GM19372 (cell line): ENCODE results near the gene SH3RF2.
A peak's percentile ranks its signal among the peaks of the same experiment; 100 is the strongest.
"Not testable (repeated sequence)": the region's sequence is repeated elsewhere in the genome, so short reads cannot be mapped to it uniquely, and the experiment has no call there.

Source experiments
- ATAC-seq: cut with Tn5 transposase; IDR thresholded peaks from one replicate; pipeline ENCODE4 v1.9.1; 2021; ENCODE audit warnings: mild to moderate bottlenecking, low read depth, moderate library complexity; ENCODE audit not compliant: unreplicated experiment

SH3RF2 gene

GRCh38 chr5:145946112-145946861, 9.9 kb downstream of the SH3RF2 start:
- peak; percentile 68 for ATAC-seq

- no peak for ATAC-seq
Measured at GRCh38 chr5:145947581-145947980, 11.2 kb downstream of the SH3RF2 start.

DNA sequence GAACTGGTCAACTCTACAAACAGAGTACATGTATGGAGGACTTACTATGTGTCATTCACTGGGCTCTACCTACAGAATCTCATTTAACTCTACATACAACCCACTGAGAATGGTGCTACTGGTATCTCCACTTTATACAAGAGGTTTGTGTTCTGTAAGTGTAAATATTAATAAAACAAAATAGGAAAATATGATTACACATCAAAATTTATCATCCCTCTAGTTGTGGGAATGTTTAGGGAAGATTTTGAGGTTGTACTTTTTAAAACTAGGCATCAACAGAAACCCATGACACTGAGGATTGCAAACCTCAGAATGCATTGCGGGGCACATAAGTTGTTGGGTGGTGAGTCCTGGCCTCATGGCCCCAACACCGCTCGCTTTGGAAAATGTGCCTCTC, 11.7 kb downstream of the SH3RF2 start:
- ATAC-seq = no peak

- no peak for ATAC-seq
Measured at GRCh38 chr5:145948921-145949320, 12.5 kb downstream of the SH3RF2 start.

- no peak for ATAC-seq
Measured at GRCh38 chr5:145949474-145949873, 13.1 kb downstream of the SH3RF2 start.

GRCh38 chr5:145951071-145951470, 14.7 kb downstream of the SH3RF2 start:
- no peak for ATAC-seq

- ATAC-seq = no peak
Measured at GRCh38 chr5:145953202-145953601, 16.8 kb downstream of the SH3RF2 start.

- ATAC-seq = not testable (repeated sequence)
Measured at GRCh38 chr5:145954140-145954539, 17.8 kb downstream of the SH3RF2 start.

GRCh38 chr5:145957388-145957787, 21.0 kb downstream of the SH3RF2 start:
- ATAC-seq = no peak

DNA sequence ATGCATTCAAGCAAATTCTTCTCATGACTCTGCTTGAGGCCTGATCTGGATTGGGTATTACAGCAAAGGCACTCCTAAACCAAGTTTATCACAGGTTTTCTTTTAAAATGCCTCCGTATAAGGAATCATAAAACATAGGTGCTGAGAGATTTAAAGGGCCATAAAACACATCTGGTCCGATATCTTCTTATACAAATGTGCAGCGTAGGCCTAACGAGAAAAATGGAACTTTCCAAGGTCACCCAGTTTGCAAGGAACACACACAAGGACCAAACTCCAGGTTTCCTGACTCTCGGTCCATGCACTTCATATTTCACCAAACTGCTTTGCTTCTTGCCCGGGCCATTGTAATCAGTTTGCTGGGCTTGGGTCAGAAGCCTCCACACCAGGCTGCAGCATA, 22.1 kb downstream of the SH3RF2 start:
- ATAC-seq = no peak

GRCh38 chr5:145960166-145960565, 23.8 kb downstream of the SH3RF2 start:
- no peak for ATAC-seq

DNA sequence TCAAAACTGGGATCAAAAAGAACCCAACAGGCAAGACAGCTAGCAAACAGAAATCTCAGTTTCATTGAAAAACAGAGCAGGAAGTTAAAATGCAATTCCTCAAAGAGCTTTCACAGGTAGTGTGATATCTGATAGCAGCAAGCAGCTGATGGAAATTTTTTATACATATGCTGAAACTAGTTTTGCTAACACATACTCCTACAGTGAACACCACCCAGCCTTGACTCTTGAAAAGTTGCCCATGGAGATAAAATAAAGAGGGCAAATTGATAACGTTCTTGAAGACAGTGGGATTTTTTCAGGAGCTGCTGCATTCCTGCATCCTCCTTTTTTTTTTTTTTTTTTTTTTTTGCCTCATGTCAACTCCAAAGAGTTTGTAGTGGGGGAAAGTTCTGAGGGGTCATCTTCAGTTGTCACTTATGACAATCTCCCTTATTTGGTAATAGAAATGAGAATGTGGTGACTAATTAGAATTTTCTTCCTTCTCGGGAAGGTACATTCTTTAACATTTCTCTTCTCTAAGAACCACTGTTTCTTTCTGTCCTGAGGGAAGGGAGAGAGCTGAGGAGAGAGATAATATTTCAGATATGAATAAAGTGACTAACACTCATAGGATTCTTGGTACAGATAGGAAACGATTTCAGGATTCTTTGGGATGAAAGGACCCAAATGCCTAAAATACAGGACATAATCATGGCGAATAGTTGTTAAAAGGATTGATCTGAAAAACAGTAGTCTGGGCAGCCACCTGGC, 24.6 kb downstream of the SH3RF2 start:
- no peak for ATAC-seq

GRCh38 chr5:145962001-145962400, 25.6 kb downstream of the SH3RF2 start:
- no peak for ATAC-seq

DNA sequence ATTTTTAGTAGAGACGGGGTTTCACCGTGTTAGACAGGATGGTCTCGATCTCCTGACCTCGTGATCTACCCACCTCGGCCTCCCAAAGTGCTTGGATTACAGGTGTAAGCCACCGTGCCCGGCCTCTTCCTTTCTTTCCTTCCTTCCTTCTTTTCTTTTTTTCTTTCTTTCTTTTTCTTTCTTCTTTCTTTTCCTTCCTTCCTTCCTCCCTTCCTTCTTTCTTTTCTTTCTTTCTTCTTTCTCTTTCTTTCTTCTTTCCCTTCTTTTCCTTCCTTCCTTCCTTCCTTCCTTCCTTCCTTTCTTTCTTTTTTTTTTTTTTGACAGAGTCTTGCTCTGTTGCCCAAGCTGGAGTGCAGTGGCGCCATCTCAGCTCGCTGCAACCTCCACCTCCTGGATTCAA, 27.6 kb downstream of the SH3RF2 start:
- not testable (repeated sequence) for ATAC-seq

- ATAC-seq = no peak
Measured at GRCh38 chr5:145965804-145966203, 29.4 kb downstream of the SH3RF2 start.

- ATAC-seq = no peak
Measured at GRCh38 chr5:145967296-145967695, 30.9 kb downstream of the SH3RF2 start.

DNA sequence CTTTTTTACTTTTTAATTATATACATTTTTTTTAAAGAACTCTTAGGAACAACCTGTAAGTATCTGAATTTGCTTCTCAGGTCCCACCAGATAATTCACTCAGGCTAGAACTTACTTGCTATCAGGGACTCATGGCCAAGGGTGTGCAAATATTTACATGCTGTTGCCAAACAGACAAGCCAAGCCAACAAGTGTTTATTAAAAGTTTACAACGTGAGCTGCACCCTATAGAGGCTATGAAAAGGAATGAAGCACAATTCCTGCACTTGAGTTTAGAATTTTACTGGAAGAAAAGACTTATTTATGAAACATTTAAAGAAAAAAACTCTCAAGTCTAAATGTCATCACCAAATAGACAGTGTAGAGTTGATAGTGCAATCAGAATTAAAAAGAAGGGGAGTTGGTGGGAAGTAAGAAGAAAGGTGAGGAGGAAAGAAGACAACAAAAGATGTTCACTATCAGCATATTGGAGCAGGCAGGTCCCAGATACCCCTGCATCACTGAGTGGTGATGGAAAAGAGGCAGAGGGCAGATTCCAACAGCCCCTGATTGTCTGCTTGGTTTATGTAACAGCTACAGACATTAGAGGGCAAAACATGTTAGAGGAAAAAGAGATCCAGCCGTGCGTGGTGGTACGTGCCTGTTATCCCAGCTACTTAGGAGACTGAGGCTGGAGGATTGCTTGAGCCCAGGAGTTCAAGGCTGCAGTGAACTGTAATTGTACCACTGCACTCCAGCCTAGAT, 32.8 kb downstream of the SH3RF2 start:
- no peak for ATAC-seq

GRCh38 chr5:145969714-145970092, 33.3 kb downstream of the SH3RF2 start:
- ATAC-seq = no peak

- no peak for ATAC-seq
Measured at GRCh38 chr5:145971108-145971507, 34.7 kb downstream of the SH3RF2 start.

DNA sequence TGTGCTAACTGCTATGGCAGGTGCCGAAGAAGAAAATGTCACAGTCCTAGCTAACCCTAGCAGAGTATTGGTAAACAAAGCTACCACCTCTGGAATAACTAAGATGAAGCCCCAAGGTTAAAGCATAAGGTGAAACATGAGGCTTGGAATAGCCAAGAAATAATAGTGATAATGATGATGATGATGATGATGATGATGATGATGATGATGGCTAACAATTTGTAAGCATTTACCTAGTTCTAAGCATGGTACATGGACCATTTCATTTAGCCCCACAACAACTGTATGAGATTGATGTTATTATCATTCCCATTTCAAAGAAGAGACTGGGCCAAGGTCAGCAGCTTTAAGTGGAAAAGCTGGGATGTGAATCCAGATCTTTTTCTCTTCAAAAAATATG, 35.3 kb downstream of the SH3RF2 start:
- no peak for ATAC-seq

DNA sequence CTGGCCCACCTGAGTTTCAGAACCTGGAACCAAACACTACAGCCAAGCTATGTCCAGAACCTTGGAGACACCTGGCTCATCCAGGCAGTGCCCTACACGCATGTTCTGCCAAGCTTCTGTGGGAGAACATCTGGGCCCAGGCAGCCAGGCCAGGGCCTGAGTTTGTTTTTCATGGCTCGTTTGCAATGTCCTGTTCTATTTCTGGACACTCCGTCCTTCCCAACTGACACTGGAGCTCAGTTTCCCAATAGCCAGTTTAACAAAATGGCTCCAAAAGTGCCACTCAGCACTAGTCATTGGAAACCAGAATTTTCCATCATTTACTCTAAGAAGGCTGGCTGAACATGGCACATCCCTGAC, 38.6 kb downstream of the SH3RF2 start:
- no peak for ATAC-seq
